Stimulated activated CD4-positive, alpha-beta T cell treated with anti-CD3 and anti-CD28 coated beads, TNF-alpha, amount 100 ng/mL, for 4 hours (primary cell): ENCODE results near the gene VIPR2.
"Not testable (repeated sequence)": the region's sequence is repeated elsewhere in the genome, so short reads cannot be mapped to it uniquely, and the experiment has no call there.

ENCODE experiments used
- DNase-seq, 3 experiments: peaks; one replicate each; pipeline ENCODE4 v3.0.0-alpha.2; 2020; ENCODE audit warnings: low read depth in 3 of 3

VIPR2 gene

GRCh38 chr7:158988996-158989395, 155.7 kb downstream of the VIPR2 start:
- no peak for DNase-seq

GRCh38 chr7:158988302-158988862, 156.3 kb downstream of the VIPR2 start:
- DNase-seq = no peak

GRCh38 chr7:158987691-158988090, 157.0 kb downstream of the VIPR2 start:
- no peak for DNase-seq

- no peak for DNase-seq
Observed at GRCh38 chr7:158985583-158985982, 159.1 kb downstream of the VIPR2 start.

- not testable (repeated sequence) for DNase-seq
Observed at GRCh38 chr7:158984007-158984406, 160.7 kb downstream of the VIPR2 start.

GRCh38 chr7:158982080-158982479, 162.6 kb downstream of the VIPR2 start:
- DNase-seq = not testable (repeated sequence)

- DNase-seq = no peak
Observed at GRCh38 chr7:158979635-158980351, 164.9 kb downstream of the VIPR2 start.

GRCh38 chr7:158979023-158979529, 165.6 kb downstream of the VIPR2 start:
- DNase-seq = no peak
